Neutrophil (primary cell): ENCODE measurements around the gene SPSB1.

Experiments used
- H3K27ac ChIP-seq: fragments of 200-600 bp; sonication (generic); 2 replicates; pipeline ENCODE4 v1.5.1; 2016; ENCODE audit warnings: mild to moderate bottlenecking, moderate library complexity
- H3K27me3 ChIP-seq: fragments of 200-600 bp; sonication (generic); 2 replicates; pipeline ENCODE4 v1.6.0; 2016; ENCODE audit warnings: mild to moderate bottlenecking
- H3K36me3 ChIP-seq: fragments of 200-600 bp; sonication (generic); 2 replicates; pipeline ENCODE4 v1.5.1; 2017
- H3K4me1 ChIP-seq, 2 experiments: fragments of 200-600 bp in 1 of 2; sonication (generic) in 1 of 2; 1 replicate in 1 of 2; 2 replicates in 1 of 2; pipeline versions ENCODE4 v1.5.1 to v1.6.1; 2013 to 2016; ENCODE audit warnings: low read depth in 1 of 2, low read length in 1 of 2, mild to moderate bottlenecking in 1 of 2, moderate library complexity in 1 of 2; ENCODE audit not compliant: control insufficient read depth in 1 of 2, insufficient read depth in 1 of 2
- H3K4me3 ChIP-seq, 2 experiments: fragments of 200-600 bp in 1 of 2; sonication (generic) in 1 of 2; 1 replicate in 1 of 2; 2 replicates in 1 of 2; pipeline ENCODE4 v1.5.1; 2013 to 2016; ENCODE audit warnings: low read depth in 1 of 2, low read length in 1 of 2, mild to moderate bottlenecking in 1 of 2, moderate library complexity in 1 of 2
- H3K9me3 ChIP-seq: fragments of 200-600 bp; sonication (generic); 2 replicates; pipeline ENCODE4 v1.5.1; 2016
- TF ChIP-seq, protein P1 (sequence below): fragments of 200-600 bp; sonication (generic); IDR thresholded peaks from 2 replicates; pipeline ENCODE4 v1.5.1; 2016; ENCODE audit warnings: antibody characterized with exemption

The SPSB1 gene

DNA sequence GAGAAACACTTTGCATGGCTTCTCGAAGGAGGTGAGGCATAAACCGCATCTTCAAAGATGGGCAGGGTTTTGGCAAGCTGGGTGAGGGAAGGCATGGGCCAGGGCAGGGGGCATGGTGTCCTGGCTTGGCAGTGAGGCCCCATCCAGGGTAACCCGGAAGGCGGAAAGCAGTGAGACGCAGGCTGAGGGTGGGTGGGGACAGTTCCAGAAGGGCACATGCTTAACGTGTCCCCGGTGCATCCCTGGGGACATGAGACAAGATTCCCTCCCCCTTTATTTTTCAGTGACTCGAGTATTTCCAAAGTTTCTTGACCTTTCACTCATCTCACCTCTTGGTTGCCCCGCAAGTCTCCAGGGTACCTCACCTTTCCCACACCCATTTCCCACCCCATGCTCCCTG is 123.8 kb downstream of the SPSB1 start:
- Histone ChIP-seq H3K27ac (no peak overlapping the region), H3K4me3 (no peak overlapping the region), H3K36me3 (no peaks in the 10 kb centered on the region), H3K4me1 (no peaks in the 10 kb centered on the region), H3K27me3 (peaks cover 10% of the 10 kb centered on the region), H3K9me3 (no peaks in the 10 kb centered on the region)
- TF ChIP-seq, protein P1, sequence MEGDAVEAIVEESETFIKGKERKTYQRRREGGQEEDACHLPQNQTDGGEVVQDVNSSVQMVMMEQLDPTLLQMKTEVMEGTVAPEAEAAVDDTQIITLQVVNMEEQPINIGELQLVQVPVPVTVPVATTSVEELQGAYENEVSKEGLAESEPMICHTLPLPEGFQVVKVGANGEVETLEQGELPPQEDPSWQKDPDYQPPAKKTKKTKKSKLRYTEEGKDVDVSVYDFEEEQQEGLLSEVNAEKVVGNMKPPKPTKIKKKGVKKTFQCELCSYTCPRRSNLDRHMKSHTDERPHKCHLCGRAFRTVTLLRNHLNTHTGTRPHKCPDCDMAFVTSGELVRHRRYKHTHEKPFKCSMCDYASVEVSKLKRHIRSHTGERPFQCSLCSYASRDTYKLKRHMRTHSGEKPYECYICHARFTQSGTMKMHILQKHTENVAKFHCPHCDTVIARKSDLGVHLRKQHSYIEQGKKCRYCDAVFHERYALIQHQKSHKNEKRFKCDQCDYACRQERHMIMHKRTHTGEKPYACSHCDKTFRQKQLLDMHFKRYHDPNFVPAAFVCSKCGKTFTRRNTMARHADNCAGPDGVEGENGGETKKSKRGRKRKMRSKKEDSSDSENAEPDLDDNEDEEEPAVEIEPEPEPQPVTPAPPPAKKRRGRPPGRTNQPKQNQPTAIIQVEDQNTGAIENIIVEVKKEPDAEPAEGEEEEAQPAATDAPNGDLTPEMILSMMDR, result no peak

DNA sequence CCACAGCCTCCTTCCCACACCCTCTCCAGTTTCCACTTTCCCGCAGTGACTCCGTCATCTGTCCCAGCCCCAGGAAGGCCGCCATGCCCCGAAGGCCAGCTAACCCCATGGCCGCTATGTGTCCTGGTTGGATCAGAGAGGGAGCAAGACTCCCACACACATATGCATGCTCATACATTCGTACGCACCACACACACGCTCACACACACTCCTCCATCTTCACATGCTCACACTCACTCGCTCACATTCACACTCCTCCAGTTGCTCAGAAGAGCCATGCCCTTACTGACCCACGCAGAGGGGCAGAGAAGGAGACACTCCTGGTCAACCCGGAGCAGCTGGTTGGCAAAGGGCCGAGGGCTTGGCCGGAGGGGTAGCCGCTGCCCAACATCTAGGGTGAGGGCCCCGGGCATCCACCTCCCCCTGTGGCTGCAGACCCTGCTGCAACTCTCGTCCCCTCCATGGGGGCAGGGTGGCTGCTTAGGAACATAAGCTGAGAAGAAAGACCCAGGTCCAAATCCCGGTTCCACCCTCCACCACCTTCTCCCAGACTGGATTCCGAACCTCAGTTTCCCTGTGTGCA is 124.3 kb downstream of the SPSB1 start:
- Histone ChIP-seq H3K9me3 (no peaks in the 10 kb centered on the region), H3K27ac (no peak overlapping the region), H3K4me3 (no peak overlapping the region), H3K4me1 (no peaks in the 10 kb centered on the region), H3K27me3 (peaks cover 15% of the 10 kb centered on the region), H3K36me3 (no peaks in the 10 kb centered on the region)
- TF ChIP-seq, protein P1, result no peak

DNA sequence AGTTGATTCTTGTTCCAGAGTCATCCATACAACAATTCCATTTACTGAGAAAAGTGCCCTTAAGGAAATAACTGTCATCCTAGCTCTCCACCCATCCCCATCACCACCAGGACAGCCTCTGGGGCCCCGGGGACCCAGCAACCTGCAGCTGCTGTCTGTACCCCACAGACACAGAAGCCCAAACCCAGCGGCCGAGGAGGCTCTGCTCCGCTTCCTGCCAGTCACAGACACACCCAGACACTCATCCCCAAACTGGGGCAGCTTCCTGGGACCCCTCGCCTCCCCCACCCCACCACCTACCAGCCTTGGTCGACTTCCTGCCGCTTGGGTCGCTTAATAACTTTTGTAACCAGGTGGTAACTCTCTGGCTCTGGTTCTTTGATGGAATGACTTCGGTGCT is 125.0 kb downstream of the SPSB1 start:
- no peaks in the 10 kb centered on the region for H3K9me3 ChIP-seq
- no peaks in the 10 kb centered on the region for H3K36me3 ChIP-seq
- H3K4me1 ChIP-seq, result no peaks in the 10 kb centered on the region
- TF ChIP-seq, protein P1, result no peak
- peaks cover 22% of the 10 kb centered on the region for H3K27me3 ChIP-seq
- H3K4me3 ChIP-seq, result no peak overlapping the region
- no peak overlapping the region for H3K27ac ChIP-seq

DNA sequence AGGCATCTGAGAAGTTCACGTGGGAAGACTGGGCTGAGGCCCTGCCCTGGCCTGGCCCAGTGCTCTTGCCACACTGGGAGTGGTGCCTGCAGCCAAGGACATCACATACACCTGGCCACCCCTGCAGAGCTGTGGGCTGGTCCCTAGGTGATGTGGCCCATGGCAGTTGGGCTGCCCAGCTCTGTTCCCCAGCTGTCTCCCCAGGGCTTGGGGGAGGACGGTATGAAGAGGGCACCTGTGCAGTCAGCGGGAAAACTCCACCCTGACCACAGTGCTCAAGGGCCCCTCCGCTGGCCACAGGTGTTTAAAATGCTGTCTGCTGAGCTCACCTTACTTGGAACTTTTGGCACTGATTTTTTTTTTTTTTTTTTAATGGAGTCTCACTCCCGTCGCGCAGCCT is 126.2 kb downstream of the SPSB1 start:
- H3K4me1 ChIP-seq, result no peaks in the 10 kb centered on the region
- H3K36me3 ChIP-seq, result no peaks in the 10 kb centered on the region
- TF ChIP-seq, protein P1, result no peak
- H3K27ac ChIP-seq, result no peak overlapping the region
- no peak overlapping the region for H3K4me3 ChIP-seq
- peaks cover 28% of the 10 kb centered on the region for H3K27me3 ChIP-seq
- no peaks in the 10 kb centered on the region for H3K9me3 ChIP-seq
